Stimulated activated CD4-positive, alpha-beta T cell treated with anti-CD3 and anti-CD28 coated beads, Interleukin-12 subunit alpha, Interleukin-12 subunit beta, amount 100 ng/mL, for 4 hours (primary cell): ENCODE measurements around the gene BZW2.

Experiments
- DNase-seq: peaks from one replicate; pipeline ENCODE4 v3.0.0-alpha.2; 2020

Gene BZW2

GRCh38 chr7:16726189-16726588 is 80.2 kb downstream of the BZW2 start:
- no peak for DNase-seq

GRCh38 chr7:16727736-16728135 is 81.8 kb downstream of the BZW2 start:
- no peak for DNase-seq

GRCh38 chr7:16728811-16729210 is 82.8 kb downstream of the BZW2 start:
- no peak for DNase-seq

- DNase-seq, result no peak
Observed at GRCh38 chr7:16729541-16729940, 83.6 kb downstream of the BZW2 start.

- no peak for DNase-seq
Observed at GRCh38 chr7:16730937-16731336, 85.0 kb downstream of the BZW2 start.

GRCh38 chr7:16732828-16733227 is 86.8 kb downstream of the BZW2 start:
- no peak for DNase-seq

- DNase-seq, result no peak
Observed at GRCh38 chr7:16734148-16734726, 88.3 kb downstream of the BZW2 start.

GRCh38 chr7:16735020-16735419 is 89.0 kb downstream of the BZW2 start:
- no peak for DNase-seq

- no peak for DNase-seq
Observed at GRCh38 chr7:16738011-16738688, 92.2 kb downstream of the BZW2 start.

GRCh38 chr7:16739863-16740622 is 94.1 kb downstream of the BZW2 start:
- no peak for DNase-seq

GRCh38 chr7:16740623-16740953 is 94.6 kb downstream of the BZW2 start:
- no peak for DNase-seq

GRCh38 chr7:16740996-16741395 is 95.0 kb downstream of the BZW2 start:
- DNase-seq, result no peak

- DNase-seq, result no peak
Observed at GRCh38 chr7:16741676-16742075, 95.7 kb downstream of the BZW2 start.

GRCh38 chr7:16742547-16742946 is 96.6 kb downstream of the BZW2 start:
- DNase-seq, result no peak

GRCh38 chr7:16743236-16743635 is 97.3 kb downstream of the BZW2 start:
- DNase-seq, result no peak

- DNase-seq, result no peak
Observed at GRCh38 chr7:16744518-16745250, 98.7 kb downstream of the BZW2 start.

- DNase-seq, result no peak
Observed at GRCh38 chr7:16745645-16746044, 99.7 kb downstream of the BZW2 start.

GRCh38 chr7:16747102-16747501 is 101.1 kb downstream of the BZW2 start:
- no peak for DNase-seq

GRCh38 chr7:16753102-16753931 is 107.3 kb downstream of the BZW2 start, which contains the start of gene TSPAN13:
TSPAN13 (plus strand) TSS chr7:16753755; CDS start chr7:16753968, 213 bp downstream.
- DNase-seq, result peak; percentile 47

- DNase-seq, result no peak
Observed at GRCh38 chr7:16753932-16754855, 108.2 kb downstream of the BZW2 start.

- DNase-seq, result no peak
Observed at GRCh38 chr7:16754856-16755317, 108.9 kb downstream of the BZW2 start.
